ENCODE data around the gene GAS2L1.

The GAS2L1 gene

DNA sequence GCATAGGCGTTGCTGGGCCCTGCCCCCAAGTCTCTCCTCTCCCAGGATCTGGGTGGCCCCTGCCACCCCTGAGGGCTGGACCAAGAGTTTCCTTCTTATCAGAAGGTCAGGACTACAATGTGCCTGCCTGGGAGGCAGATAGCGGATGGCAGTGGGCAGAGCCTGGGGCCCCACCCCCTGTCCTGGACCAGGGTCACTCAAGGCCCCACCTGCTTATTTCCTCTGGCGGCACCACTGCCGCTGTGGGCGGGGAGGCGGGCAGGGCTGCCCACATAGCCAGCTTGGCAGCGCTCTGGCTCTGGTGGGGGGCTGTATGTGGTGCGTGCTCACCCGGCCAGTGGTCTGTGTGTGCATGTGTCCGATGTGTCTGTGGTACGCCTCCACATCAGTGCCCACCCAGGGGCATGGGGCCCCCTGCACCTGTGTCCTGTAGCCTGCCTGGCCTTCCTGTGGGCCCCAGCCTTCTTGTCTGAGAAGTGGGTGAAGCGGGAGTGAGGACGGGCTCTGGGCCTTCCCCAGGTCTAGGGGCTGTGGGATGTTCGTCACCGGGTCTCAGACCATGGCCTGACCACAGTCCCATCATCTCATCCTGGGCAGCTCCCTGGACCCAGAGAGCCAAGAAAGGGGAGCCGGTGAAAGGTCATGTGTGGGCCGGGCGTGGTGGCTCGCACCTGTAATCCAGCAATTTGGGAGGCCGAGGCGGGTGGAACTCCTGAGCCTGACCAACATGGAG, 3.0 kb downstream of the GAS2L1 start:
- DNase-seq (ENCODE audit: low read depth), result peak; percentile 23

DNA sequence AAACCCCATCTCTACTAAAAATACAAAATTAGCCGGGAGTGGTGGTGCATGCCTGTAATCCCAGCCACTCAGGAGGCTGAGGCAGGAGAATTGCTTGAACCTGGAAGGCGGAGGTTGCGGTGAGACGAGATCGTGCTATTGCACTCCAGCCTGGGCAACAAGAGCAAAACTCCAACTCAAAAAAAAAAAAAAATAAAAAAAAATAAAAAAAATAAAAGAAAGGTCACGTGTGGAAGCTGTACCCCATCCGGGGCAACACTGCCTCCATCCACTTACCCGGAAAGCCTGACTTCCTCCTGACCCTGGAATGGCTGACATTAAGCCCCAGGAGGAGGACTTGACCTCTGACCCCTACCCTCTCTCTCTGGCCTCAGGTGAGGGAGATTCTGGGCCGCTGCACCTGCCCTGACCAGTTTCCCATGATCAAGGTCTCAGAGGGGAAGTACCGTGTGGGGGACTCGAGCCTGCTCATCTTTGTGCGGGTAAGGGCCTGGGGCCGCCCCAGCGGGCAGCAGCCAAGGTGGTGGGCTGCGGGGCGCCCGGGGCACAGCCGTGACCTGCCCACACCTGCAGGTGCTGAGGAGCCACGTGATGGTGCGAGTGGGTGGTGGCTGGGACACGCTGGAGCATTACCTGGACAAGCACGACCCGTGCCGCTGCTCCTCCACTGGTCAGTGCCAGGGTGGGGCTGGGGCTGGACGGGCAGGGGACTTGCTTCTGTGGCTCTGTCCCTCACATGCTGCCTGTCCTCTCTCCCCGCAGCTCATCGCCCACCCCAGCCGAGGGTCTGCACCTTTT, 3.8 kb downstream of the GAS2L1 start:
- no peak for DNase-seq (ENCODE audit: low read depth)

DNA sequence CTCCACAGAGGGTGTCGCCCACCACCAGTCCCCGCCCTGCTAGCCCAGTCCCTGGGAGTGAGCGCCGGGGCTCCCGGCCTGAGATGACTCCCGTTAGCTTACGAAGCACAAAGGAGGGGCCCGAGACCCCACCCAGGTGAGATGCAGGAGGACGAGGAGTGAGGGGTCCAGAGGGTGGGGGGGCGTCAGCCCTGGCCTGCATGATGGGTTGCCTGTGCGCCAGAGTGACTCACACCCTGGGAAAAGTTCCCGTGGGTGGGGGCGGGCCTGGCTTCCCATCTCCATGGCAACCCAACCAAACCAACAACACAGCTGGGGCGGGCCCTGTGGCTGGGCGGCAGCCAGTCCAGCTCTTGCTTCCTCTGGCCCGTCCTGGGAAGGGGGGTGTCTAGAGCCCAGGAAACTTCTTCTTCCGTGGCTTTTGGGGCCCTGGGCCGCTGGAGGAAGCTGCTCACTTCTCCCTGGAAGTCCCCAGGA, 4.5 kb downstream of the GAS2L1 start:
- DNase-seq (ENCODE audit: low read depth), result peak; percentile 93

DNA sequence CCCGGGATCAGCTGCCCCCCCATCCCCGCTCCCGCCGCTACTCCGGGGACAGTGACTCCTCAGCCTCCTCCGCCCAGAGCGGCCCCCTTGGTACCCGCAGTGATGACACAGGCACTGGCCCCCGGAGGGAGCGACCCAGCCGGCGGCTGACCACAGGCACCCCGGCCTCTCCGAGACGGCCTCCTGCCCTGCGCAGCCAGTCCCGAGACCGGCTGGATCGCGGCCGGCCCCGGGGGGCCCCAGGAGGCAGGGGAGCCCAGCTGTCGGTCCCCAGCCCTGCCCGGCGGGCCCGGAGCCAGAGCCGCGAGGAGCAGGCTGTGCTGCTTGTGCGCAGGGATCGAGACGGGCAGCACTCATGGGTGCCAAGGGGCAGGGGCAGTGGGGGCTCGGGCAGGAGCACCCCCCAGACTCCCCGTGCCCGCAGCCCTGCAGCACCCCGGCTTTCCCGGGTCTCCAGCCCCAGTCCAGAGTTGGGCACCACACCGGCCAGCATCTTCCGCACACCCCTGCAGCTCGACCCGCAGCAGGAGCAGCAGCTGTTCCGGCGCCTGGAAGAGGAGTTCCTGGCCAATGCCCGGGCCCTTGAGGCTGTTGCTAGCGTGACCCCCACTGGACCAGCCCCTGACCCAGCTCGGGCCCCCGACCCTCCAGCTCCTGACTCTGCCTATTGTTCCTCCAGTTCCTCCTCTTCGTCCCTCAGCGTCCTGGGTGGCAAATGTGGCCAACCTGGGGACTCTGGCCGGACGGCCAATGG, 5.2 kb downstream of the GAS2L1 start:
- no peak for DNase-seq (ENCODE audit: low read depth)

DNA sequence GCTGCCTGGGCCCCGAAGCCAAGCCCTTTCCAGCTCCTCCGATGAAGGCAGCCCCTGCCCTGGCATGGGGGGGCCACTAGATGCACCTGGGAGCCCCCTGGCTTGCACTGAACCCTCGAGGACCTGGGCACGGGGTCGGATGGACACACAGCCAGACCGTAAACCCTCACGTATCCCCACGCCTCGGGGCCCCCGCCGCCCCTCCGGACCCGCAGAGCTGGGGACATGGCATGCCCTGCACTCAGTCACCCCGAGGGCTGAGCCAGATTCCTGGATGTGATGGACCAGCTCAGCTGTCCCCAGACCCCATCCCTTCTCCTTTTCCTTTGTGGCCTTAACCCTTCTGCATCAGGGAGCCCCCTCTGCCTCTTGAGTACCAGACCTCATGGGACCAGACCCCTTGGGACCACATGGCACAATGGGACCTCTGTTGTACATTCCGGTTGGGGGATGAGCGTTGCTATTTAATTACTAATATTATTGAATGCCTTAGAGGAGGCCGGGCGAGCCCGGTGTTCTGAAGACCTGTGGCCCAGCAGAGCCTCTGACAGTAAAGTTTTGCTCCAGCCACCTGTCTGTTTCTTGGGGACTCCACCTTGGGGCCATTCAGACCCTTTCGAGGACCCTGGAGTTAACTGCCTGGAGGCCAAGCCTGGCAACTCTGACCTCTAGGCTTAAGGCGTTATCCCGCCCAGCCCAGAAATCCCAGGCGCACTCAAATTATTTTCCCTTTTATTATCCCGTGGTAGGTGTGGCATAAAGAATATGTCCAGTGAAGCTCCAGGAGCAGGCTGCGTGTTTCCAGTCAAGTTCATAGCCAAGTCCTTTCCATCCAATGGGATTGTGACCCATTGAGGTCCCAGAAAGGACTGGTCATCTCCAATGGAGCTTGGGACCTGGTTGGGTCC, 6.0 kb downstream of the GAS2L1 start:
- DNase-seq (ENCODE audit: low read depth), result no peak

DNA sequence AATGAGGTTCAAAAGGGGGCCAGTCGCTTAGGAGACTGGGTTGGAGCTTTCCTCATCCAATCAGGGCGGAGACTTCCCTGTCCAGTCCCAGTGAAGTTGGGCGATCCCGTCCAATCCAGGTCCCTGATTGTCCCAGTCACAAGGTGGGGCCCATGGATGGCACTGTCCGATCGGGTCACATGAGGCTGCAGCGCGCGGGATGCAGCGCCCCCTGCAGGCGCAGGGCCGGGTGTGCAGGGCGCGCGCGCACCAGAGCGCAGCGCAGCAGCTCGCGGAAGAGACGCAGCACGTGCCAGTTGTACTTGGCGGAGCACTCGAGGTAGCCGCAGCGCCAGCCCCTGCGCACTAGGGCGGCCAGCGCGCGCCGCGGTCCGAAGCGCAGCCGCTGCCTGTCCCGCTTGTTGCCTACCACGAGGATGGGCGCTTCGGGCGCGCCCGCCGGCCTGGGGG, 6.7 kb downstream of the GAS2L1 start:
- peak; percentile 35 for DNase-seq (ENCODE audit: low read depth)

DNA sequence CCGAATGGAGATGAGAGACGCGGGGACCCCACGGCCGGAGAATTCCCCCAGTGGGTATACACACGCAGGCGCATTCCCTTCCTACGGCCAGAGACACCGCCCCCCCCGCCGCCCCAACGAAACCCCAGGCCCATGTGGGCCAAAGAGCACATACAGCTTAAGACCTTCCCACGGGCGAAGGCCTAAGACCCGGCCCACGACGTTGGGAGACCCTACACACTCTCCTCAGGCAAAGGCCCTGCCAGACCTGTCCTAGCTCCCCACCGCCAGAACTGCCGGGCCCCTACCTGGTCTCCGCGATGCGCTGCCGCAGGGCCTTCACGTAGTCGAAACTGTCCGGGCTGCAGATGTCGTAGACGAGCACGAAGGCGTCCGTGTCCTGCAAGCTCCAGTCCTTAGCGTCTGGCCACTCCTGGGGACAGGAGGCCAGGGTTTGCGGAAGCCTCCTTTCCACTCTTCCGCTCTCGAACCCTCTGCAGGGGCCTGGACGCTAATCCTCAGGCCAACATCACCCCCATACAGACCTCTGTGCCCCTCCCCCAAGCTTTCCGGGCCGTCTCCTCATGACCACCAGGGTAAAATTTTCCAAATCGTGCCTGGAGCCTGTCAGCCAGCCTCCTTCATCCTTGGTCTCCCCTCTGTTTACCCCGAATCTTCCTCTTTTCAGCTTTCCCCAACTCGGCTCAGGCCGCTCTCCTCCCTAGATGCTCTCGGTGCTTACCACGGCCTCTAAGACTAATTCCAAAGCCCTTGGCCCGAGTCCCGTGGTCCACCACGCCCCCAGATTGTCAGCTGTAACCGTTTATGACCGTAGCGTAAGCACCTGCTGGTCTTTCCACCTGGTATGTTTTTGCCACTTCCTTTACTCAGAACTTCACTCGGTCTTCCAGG, 7.4 kb downstream of the GAS2L1 start:
- DNase-seq (ENCODE audit: low read depth), result no peak

DNA sequence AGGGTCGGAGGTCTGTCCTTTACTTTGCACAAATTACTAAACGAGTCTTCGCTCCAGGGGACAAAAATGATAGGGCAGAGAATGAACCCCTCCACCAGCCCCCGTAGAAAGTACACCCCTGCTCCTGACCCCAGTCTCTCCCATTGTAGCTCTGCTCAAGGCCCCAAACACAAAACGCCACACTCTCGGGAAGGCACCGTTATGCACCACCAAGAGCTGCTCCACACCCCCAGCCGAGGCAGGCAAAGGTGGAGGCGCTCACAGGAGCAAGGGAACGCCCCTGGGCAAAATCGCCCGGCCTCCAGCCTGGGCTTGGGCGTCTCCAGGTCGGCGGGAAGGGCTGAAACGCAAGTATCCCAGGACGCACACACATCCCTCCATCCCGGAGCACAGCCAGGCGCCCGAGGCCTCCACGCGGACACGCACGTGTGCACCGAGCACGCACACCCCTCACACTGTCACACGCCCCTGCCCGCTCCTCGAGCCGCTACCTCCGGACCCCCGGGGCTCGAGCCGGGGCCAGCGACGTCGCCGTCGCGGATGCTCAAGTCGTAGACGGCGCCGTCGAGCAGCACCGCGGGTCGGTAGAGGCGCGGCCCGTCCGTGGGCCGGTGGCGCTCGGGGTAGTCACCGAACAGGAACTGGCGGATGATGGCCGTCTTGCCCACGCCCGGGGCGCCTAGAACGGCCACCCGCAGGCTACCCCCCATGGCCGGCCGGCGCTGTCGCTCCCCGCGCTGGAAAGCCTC, 8.3 kb downstream of the GAS2L1 start:
- DNase-seq (ENCODE audit: low read depth), result no peak

DNA sequence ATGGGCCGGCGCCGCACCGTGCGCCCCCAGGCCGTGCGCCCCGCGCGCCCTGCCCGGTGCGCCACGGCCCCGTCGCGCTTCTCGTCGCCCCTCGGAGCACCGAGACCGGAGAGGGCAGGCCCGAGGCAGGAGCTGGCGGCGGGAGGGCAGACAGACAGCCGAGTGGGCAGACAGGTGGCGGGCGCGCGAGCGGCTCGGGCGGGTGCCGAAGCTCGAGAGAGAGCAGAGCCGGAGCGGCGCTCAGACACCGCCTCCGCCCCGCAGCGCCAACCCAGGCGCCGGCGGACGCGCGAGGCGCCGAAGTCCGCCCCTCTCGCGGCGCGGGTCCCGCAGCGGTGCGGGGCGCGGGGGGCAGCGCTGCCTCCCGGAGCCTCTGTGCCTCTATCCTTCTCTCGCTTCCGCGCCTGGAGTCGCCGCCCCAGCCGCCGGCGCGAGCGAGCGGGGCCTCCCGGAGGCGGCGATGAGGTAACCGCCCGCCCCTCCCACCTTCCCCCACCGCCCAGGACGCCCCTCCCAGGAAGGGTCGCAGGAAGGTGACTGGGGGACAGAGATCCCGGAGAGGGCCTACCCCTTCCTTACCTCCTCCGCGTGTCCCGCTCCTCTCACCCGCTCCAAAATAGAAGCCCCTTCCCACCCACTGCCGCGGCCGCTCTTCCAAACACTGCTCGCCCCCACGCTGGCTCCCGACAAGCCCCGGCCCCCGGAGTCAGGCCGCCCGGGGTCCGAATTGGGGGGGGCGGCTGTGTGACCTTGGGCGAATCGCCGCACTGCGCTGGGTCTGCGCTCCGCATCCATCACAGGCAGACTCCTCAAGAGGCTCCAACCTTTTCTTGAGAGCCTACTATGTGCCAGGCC, 9.1 kb downstream of the GAS2L1 start, which contains the start of gene RASL10A:
Gene RASL10A, minus strand, starts transcription at position 412 of the 855 bp plus-strand sequence. CDS start 451 bp downstream, outside the sequence.
- DNase-seq (ENCODE audit: low read depth), result no peak

DNA sequence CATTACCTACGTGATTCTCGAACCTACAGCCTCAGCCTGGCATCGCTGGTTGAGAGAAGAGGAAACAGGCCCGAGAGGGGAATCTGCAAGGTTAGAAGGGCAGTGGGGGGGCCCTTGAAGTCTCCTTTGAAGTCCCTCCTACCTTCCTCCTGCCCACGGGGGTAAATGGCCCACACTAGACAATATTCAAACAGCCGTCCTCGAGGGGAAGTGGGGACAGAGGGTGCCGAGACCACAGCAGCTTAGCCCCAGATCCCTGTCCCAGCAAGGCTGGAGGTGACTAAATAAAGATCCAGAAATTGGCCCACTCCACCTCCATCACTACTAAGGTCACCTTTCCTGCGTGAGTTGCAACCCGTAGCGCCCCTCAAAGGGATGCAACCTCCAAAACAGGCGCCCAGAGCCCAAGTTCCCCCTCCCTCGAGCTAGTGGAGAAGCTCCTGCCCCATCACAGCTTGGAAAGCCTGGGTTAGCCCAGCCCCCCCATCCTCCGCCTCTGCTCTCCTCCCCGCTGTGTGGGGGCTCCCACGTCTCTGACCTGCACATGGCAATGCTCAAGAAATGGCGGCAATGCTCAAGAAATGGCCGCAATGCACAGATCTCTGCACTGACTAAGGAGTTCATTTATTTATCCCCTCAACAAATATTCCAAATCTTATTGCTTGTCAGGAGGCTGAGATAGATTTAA, 9.8 kb downstream of the GAS2L1 start:
- DNase-seq (ENCODE audit: low read depth), result no peak

DNA sequence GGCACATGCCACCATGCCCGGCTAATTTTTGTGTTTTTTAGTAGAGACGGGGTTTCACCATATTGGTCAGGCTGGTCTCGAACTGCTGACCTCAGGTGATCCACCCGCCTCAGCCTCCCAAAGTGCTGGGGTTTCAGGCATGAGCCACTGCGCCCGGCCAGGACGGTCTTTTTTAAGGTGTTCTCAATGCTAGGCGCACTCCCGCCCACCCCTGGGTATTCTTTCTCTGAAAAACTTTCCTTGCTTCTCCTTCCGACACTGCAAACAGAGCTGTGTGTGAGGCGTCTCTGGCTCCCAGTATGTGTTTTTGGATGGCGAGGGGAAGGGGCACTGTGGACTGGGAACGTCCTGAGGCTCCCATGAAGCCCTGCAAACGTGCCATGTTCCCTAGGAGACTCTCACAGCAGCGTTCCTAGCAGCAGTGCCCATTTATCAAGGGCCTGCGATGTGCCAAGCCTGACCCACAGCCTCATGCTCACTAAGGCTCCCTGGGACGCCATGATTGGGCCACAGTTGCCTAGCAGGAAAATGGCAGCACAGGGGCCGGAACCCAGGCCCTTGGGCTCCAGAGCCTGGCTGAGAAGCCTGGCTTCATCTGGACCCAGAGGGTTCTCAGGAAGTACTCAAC, 11.5 kb downstream of the GAS2L1 start:
- no peak for DNase-seq (ENCODE audit: low read depth)

DNA sequence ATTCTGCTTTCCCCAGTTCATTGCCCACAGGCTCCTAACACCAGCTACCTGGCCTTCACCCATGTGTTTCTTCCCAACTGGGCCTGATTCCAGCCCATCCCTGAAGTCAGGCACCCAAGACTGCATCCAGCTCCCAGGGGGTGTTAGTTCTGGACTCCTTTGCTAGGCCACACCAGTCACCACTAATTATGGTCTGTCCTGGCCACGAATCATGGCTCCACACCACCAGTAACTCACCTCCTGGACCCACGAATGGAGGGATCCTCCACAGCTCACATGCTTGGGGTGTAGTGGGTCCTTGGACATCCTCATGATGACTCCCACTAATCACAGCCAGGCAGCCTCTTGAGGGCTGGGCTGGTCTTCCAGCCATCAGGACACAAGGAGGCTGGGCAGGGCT, 12.6 kb downstream of the GAS2L1 start:
- DNase-seq (ENCODE audit: low read depth), result no peak

DNA sequence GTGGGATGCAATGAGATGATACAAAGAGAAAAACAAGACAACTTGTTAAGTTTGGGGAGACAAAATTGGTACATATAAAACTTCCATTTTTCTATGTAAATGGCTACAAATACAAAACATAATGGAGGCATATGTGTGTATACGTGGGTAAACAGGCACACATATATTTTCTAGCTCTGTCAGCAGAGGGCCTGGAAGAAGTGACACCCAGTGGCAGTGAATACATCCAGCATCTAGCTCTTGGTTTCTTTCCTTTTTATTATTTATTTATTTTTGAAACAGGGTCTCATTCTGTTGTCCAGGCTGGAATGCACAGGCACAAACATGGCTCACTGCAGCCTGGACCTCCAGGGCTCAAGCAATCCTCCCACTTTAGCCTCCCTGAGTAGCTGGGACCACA, 14.1 kb downstream of the GAS2L1 start:
- DNase-seq (ENCODE audit: low read depth), result no peak

DNA sequence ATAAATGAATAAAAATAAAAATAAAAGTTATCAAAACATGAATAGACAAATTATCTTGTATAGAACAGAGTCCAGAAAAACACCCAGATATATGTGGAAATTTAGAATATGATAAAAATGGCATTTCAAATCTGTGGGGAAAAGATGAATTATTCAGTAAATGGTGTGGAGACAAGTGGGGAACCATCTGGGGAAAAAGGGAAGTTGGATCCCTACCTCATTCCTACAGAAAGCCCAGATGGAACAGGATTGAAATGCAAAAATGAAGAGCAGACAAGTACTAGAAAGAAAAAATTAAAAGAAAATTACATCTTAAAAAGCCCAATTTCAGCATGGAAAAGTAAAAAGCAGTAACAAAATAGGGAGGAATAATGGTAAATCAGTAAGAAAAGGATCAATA, 17.2 kb downstream of the GAS2L1 start:
- DNase-seq (ENCODE audit: low read depth), result no peak

DNA sequence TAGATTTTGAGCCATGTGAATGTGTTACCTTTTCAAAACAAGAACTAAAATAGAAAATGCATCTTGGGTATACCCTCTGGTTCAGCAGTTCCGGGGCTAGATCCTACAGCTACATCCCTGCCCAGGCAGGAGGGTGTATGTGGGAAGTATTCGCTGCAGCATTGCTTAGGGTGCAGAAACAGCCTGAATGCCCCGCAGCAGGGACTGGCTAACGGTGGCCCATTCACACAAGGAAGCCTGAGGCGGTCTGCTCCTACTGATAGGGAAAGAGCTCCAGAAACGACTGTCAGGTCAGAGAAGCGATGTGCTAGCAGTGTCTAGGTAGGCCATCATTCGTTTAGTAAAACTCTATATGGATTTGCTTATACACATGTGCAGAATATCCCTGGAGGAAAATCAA, 18.9 kb downstream of the GAS2L1 start:
- no peak for DNase-seq (ENCODE audit: low read depth)

DNA sequence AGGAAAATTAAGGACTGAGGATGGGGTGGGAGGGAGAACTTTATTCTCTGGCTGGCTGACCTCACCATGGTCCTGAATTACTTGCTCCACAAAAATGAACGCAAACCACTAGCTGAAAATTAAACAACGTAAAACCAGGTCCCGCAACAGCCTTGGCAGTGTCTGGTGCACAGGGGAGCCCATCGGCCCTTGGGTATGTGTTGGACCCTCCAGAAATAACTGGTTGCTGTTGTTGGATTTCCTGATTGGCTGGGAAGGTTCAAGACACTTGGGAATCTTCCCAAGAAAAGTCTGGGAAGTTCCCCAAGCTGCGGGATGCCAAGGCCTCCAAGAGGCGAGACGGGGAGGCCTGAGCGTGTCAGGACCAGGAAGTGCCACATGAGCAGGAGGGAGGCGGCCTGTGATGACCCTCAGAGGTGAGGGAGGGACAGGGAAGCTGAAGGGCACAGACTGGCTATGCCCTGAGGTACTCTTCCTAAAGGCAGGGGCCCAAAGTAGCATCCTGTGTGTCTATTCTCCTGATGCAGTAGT, 19.4 kb downstream of the GAS2L1 start:
- no peak for DNase-seq (ENCODE audit: low read depth)

DNA sequence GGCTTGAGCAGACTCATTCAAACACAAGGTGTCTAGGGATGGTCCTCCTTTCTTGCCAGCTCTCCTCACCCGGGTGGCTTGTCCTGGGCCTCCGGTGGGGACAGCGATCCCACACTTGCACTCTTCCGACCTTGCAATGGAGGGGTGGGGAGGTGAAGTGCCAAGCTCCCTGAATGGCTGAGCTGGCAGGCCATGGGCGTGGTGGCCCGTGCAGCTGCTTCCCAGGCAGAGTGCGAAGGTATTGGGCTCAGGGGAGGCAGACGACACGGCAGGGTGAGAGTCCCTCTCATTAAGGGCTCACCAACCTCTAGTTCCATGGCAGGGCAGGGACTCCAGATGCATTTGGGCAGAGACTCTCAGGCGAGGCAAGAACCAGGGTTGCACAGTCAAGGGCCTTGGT, 20.0 kb downstream of the GAS2L1 start:
- no peak for DNase-seq (ENCODE audit: low read depth)
